NCI-H446 treated with DMSO at 0.1 percent for 48 hours (cell line): Measurements from ENCODE around the gene CYP3A7.
"Not testable (repeated sequence)": the region's sequence is repeated elsewhere in the genome, so short reads cannot be mapped to it uniquely, and the experiment has no call there.

ENCODE experiments used
- DNase-seq: peaks from one replicate; lab custom pipeline; 2025; lab: John Stamatoyannopoulos, UW

CYP3A7 gene

DNA sequence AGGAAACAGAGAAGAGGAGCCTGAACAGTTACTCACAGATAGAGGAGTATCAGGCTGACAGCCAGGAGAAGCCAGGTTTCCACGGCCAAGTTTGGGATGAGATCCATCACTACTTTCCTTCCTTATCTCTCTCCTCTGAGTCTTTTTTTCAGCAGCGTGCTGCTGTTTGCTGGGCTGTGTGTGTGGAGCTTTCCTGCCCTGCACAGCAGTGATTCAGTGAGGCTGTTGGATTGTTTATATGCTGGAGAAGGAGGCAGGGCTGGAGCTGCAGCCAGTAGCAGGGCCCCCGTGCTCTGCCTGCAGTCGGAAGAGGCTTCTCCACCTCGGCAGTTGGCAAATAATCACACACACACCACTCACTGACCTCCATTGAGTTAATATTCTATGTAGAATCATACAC is at the start of gene CYP3A7:
CYP3A7 (minus strand) TSS at position 210 of the 400 bp plus-strand sequence; CDS start at position 107, 103 bp downstream.
- DNase-seq: no peak

DNA sequence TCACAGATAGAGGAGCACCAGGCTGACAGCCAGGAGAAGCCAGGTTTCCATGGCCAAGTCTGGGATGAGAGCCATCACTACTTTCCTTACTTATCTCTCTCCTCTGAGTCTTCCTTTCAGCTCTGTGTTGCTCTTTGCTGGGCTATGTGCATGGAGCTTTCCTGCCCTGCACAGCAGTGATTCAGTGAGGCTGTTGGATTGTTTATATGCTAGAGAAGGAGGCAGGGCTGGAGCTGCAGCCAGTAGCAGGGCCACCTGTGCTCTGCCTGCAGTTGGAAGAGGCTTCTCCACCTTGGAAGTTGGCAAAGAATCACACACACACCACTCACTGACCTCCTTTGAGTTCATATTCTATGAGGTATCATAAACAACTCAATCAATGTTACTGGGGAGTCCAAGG is 49.0 kb upstream of the CYP3A7 start, which contains the start of gene CYP3A4:
CYP3A4 (minus strand) TSS at position 178 of the 400 bp plus-strand sequence; CDS start at position 75, 103 bp downstream.
- DNase-seq: no peak

DNA sequence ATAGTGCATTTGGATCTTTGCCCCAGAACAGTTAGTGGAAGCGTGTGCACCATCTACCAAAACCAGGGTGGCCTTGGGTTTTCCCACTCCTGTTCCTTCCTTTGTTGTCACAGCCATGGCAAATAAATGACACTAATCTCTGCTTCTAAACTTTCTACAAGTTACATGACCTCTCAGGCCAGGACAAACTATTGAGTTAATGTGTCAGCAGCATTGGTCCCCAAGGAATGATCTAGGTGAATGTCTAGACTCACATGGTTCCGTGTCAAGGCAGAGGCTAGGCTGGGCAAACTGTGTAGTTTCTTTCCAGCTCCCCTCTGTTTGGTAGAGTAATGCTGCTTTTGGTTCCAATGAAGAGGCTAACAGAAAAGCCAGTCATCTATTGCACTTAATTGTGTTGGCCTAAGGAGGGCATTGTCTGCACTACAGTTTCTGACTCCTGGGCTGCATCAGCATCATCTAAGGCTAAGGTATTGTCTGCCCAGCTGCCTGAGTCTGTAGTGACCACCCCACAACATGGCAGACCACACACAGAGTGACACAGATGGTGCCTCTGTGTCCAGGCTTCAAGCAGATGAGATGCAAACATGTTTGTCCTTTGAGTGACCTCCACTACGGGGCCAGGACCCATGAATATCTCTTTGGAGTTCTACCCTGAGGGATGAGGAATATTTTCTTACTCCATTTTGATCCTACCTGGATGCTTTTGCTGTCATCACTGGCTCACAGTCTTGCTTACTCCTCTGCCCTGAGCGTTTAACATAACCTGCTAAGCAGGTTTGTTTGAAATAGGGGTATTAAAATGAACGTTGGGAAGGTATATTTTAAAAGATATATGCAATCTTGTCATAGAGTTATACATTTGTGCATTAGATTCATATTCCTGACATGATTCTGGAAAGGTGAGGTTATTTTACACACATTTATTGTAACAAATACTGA is 47.3 kb upstream of the CYP3A7 start:
- no peak for DNase-seq

DNA sequence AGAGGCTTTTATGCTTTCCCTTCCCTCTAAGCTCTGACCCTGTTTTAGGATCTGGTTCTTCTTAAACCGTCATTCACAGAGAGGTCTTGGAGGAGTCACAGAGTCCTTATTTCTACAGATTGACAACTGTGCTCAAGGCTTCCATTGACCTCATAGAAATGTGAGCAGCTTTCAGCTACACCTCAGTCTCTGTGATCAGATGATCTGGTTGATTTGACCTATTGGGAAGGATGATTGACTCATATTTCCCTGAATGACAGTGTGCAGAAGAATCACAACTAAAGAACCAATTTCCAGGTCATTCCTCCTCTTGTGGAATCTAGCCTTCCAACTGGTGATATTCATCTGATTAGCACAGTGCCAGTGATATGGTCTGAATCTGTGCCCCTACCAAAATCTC is 45.6 kb upstream of the CYP3A7 start:
- DNase-seq: no peak

DNA sequence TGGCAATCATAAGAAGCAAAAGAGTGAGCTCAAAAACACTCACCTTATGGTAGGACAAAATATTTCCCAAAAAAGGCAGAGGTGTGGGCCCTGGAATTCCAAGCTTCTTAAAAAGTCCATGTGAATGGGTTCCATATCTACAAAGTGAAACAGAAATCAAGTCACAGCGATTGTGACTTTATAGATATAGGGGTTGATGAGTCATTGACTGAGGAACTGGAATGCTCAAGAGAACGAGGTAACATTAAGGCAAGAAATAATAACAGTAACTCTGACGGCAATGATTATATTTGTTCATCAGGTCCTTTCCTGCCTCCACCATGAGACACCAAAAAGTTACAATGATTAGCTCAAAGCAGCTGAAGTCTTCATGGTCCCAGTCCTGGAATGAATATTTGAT is 45.0 kb upstream of the CYP3A7 start:
- no peak for DNase-seq

DNA sequence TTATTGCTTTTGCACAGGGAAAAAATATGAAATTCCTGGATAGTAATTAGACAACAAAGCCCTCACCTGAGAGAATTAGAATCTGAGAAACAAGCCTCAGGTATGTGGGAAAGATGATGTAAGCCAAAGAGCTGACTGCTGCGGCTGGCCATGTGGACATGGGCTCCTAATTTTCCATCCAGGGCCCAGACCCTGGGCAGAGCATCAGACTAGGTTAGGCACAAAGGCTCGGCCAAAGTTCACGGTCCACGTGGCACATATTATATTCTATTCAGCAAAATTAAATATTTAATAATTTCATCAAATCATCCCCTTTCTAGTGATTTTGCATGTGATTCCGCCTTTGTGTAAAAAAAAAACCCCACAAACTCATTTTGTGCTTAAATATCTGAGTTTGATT is 43.9 kb upstream of the CYP3A7 start:
- no peak for DNase-seq

DNA sequence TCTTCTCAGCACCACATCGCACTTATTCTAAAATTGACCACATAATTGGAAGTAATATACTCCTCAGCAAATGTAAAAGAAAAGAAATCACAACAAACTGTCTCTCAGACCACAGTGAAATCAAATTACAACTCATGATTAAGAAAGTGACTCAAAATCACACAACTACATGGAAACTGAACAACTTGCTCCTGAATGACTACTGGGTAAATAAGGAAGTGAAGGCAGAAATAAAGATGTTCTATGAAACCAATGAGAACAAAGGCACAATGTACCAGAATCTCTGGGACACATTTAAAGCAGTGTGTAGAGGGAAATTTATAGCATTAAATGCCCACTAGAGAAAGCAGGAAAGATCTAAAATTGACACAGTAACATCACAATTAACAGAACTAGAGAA is 38.4 kb upstream of the CYP3A7 start:
- not testable (repeated sequence) for DNase-seq

DNA sequence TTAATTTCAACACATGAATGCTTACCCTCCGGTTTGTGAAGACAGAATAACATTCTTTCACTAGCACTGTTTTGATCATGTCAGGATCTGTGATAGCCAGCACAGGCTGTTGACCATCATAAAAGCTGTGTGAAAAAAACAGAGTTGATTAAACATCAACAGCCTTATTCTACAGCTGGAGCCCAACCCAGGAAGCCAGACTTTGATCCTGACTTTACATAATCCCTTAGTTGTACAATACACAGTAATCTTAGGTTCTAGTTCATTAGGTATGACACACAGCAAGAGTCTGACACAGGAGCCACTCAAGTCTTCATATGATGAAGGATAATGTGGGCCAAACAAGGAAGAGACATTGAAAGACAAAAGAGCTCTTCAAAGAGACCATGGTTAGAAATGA is 37.6 kb upstream of the CYP3A7 start:
- DNase-seq: no peak

DNA sequence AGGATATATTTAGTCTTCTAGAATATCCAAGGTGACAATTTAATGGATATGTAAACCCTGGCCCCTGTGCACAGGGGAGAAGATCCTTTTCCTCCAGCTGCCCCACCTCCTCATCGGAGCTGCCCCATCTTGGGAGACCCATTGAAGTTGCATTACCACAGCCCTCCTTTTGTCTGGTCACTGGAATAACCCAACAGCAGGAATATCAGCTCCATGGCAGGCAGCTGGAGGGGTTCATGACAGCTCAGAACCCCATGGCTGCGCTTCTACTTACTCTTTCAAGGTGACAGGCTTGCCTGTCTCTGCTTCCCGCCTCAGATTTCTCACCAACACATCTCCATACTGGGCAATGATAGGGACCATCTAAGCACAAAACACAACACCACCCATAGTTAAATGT is 34.5 kb upstream of the CYP3A7 start:
- DNase-seq: not testable (repeated sequence)

DNA sequence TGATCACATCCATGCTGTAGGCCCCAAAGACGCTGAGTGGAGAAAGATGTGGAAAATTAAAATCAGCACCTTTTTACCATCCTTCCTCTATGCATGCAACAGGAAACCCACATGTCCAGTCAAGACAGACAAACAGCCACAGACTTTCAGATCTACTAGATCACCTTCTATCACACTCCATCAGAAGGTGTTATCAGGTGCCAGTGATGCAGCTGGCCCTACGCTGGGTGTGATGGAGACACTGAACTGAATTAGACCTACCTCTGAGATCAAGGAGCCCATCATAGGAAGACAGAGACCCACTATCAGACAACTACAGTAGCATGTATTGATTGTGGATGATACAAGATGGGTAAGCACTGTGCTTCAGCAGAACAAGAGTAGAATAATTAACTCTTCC is 33.5 kb upstream of the CYP3A7 start:
- DNase-seq: no peak

DNA sequence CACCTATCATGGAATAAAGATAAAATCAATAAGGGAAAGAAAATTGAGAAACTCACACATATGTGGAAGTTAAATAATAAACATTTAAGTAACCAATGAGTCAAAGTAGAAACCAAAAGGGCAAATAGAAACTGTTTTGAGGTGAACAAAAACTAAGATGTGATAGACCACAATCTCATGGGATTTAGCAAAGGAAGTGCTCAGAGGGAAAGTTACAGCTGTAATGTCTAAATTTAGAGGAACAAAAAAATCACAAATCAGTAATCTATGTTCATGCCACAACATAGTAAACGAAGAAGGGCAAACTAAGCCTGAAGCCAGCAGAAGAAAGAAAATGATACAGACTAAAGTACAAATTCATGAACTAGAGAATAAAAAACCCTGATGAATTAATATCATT is 32.7 kb upstream of the CYP3A7 start:
- DNase-seq: no peak

DNA sequence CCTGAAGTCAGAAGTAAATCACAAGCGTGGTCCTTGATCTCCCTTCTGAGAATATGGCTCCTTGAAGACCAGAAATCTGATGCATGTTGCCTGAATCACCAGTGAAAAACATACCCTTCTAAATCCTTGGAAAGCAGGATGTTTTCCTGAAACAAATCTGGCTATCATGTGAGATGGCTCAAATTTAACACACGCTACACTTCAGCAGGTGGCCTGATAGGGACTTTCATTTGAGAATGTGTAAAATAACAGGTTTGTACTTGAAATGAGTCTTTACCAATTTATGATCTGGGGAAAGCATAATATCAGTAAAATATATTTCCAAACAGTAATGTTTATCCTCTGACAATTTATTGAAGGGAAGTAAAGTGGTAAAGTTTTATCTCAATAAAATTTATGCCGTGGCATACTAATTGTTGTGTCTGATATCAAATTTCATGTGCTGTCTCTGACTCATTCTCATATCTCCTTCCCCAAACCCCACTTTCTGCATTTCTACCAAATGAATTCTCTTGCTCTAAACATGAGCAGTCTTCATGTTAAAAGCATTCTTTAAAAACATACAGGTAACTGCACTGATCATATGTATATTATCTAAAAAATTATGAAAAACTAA is 31.6 kb upstream of the CYP3A7 start:
- no peak for DNase-seq

DNA sequence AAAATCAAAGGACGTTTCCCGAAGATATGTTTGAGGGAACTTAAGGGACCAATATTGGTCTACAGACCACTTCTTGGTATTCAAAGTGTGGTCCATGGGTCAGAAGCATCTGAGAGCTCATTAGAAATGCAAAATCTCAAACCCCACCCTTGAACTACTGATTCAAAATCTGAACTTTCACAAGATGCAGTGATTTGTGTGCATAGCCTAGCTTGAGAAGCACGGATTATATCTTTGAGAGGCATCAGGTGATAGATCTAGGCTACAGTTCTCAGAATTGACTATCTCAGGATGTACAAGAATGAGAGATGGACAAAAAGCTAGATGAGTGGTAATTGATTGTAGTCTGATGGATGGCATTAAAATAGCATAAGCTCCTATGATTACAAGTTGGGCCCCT is 29.5 kb upstream of the CYP3A7 start:
- no peak for DNase-seq

DNA sequence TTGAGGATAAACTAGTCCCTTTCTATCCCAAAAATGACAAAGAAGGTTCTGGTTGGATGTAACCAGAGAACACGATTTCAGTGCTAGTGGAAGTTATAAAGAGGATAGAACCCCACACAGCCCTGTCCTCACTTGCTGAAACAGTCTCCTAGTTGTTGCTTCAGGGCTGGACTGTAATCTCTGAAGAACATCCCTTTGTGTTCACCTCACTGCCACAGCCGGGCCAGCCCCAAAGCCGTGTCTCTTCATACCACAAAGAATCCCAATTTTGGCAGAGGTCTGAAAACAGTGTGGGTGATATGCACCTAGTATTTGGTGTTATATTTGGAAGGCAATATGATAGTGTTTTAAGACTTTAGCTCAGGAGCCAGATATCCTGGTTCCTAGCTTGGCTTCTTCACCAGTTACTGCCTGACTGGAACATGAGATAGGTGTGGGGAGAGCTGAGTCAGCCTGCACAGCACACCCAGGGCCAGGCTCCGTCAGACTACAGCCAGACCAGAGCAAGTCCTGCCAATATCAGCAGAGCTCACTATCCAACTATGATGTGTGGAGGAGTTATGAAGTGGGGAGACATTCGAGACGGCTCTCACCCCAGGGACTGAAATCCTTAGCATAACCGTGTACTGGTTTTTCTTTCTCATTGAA is 27.8 kb upstream of the CYP3A7 start:
- no peak for DNase-seq

DNA sequence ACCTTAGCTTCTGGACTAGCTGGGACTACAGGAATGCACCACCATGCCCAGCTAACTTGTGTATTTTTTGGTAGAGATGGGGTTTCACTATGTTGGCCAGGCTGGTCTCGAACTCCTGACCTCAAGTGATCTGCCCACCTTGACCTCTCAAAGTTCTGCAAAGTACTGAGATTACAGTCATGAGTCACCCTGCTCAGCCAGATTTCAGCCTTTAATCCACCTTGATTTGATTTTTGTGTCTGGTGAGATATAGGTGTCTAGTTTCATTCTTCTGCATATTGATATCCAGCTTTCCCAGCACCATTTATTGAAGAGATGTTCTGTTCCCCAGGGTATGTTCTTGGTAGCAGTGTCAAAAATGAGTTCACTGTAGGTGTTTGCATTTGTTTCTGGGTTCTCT is 20.1 kb upstream of the CYP3A7 start:
- DNase-seq: no peak

DNA sequence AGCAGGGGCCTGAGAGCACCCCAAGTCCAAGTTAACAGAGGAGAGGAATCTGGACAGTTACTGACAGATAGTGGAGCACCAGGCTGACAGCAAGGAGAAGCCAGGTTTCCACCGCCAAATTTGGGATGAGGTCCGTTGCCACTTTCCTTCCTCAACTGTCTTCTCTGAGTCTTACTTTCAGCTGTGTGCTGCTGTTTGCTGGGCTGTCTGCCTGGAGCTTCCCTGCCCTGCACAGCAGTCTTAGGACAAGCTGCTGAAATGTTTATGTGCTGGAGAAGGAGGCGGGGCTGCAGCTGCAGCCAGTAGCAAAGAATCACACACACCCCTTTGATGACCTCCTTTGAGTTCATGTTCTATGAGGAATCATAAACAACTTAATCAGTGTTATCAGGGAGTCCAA is 17.4 kb upstream of the CYP3A7 start:
- DNase-seq: no peak

DNA sequence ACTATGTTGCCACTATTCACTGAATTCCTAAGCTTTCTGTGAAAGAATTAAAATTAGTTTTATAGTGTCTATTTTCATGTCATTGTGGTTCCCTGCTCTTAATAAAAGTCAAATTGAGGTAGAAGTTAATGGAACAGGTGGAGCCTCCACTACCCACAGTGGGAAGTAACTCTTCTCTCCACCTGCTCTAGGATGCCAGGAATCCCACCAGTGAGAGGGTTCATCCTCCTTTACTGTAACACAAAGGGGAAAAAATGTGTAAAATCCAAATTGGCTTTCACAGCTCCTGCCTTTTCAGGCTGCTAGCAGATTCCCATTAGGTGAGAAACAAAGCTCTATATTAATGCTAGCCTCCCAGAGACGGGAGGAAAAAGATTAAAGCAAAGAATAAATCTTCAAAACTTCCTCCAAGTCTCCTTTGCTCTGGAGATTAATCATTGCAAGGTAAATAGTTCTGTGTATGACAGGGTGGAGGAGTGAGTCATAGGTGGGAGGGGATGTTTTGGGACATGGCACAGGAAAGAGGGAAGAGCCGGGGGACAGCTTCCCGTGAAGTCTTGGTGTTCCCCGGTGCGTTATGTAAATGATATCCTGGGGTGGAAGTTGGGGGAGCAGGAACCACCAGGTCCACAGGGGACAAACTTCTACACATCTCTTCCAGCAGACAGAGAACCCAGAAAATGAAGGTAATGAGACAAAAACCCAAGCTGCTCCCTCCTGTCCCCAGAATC is 16.5 kb upstream of the CYP3A7 start:
- not testable (repeated sequence) for DNase-seq

DNA sequence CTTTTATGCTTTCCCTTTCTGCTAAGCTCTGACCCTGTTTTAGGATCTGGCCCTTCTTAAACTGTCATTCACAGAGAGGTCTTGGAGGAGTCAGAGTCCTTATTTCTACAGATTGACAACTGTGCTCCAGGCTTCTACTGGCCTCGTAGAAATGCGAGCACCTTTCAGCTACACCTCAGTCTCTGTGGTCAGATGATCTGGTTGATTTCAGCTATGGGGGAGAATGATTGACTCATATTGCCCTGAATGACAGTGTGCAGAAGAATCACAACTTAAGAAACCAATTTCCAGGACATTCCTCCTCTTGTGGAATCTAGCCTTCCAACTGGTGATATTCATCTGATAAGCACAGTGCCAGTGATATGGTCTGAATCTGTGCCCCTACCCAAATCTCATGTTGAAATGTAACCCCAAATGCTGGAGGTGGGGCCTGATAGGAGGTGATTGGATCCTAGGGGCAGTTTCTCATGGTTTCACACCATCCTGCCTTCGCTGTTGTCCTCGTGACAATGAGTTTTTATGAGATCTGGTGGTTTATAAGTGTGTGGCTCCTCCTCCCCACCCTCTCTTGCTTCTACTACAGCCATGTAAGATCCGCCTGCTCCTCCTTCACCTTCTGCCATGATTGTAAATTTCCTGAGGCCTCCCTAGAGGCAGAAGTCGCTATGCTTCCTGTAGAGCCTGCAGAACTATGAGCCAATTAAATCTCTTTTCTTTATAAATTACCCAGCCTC is 14.0 kb upstream of the CYP3A7 start:
- DNase-seq: no peak

DNA sequence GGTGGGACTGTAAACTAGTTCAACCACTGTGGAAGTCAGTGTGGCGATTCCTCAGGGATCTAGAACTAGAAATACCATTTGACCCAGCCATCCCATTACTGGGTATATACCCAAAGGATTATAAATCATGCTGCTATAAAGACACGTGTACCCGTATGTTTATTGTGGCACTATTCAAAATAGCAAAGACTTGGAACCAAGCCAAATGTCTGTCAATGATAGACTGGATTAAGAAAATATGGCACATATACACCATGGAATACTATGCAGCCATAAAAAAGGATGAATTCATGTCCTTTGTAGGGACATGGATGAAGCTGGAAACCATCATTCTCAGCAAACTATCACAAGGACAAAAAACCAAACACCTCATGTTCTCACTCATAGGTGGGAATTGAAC is 11.9 kb upstream of the CYP3A7 start:
- not testable (repeated sequence) for DNase-seq

DNA sequence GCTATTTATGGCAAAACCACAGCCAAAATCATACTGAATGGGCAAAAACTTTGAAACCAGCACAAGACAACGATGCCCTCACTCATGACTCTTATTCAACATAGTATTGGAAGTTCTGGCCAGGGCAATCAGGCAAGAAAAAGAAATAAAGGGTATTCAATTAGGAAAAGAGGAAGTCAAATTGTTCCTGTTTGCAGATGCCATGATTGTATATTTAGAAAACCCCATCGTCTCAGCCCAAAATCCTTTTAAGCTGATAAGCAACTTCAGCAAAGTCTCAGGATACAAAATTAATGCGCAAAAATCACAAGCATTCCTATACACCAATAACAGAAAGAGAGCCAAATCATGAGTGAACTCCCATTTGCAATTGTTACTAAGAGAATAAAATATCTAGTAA is 10.4 kb upstream of the CYP3A7 start:
- not testable (repeated sequence) for DNase-seq

DNA sequence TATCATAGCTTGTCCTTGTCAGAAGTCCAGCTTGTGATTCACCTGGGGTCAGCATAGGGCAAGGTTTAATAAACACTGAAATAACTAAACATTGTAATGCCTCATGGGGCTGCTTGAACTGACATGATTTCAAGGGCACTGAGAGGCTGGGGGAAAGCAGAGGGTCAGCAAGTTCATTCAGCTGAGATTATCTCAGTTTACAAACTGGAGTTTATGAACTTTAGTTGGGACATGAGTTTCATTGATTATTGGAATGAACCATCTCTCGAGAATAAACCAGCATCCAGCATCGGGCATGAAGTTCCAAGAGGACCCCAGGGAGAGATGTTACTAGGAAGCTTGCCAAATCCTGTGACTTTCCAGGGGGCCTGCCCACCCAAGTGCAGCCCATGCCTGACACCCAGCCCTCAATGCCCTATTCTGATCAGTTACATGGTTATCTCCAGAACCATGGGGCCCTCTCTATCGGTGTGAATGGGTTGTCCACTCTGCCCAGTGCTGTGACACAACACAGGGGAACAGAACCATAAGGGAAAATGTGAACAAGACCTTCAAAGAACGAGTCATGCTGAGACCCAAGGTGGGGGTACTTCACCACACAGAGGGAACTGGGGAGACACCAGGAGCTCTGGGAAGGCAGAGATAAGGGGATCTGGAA is 7.9 kb upstream of the CYP3A7 start:
- no peak for DNase-seq
